ENCODE data around the gene RTEL1.
"Not testable (repeated sequence)": the region's sequence is repeated elsewhere in the genome, so short reads cannot be mapped to it uniquely, and the experiment has no call there.

- TF ChIP-seq, protein P1, sequence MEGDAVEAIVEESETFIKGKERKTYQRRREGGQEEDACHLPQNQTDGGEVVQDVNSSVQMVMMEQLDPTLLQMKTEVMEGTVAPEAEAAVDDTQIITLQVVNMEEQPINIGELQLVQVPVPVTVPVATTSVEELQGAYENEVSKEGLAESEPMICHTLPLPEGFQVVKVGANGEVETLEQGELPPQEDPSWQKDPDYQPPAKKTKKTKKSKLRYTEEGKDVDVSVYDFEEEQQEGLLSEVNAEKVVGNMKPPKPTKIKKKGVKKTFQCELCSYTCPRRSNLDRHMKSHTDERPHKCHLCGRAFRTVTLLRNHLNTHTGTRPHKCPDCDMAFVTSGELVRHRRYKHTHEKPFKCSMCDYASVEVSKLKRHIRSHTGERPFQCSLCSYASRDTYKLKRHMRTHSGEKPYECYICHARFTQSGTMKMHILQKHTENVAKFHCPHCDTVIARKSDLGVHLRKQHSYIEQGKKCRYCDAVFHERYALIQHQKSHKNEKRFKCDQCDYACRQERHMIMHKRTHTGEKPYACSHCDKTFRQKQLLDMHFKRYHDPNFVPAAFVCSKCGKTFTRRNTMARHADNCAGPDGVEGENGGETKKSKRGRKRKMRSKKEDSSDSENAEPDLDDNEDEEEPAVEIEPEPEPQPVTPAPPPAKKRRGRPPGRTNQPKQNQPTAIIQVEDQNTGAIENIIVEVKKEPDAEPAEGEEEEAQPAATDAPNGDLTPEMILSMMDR (IDR thresholded peaks at IDR 0.05; ENCODE audit: low read depth, low read length) = not testable (repeated sequence)
- not testable (repeated sequence) for TF ChIP-seq EZH2phosphoT487 (IDR thresholded peaks at IDR 0.05; ENCODE audit: low read depth)
These were observed 27.2 kb upstream of the RTEL1 start for GRCh38 chr20:63630956-63631355.
